ENCODE results near the gene UFSP2. TPM values are rescaled to one million over a fixed set of nuclear protein-coding genes. Genes with fewer than 3 reads are reported as not detected.

The UFSP2 gene
- total RNA-seq, 1 donor from 2014 or later, result 20.4 TPM

DNA sequence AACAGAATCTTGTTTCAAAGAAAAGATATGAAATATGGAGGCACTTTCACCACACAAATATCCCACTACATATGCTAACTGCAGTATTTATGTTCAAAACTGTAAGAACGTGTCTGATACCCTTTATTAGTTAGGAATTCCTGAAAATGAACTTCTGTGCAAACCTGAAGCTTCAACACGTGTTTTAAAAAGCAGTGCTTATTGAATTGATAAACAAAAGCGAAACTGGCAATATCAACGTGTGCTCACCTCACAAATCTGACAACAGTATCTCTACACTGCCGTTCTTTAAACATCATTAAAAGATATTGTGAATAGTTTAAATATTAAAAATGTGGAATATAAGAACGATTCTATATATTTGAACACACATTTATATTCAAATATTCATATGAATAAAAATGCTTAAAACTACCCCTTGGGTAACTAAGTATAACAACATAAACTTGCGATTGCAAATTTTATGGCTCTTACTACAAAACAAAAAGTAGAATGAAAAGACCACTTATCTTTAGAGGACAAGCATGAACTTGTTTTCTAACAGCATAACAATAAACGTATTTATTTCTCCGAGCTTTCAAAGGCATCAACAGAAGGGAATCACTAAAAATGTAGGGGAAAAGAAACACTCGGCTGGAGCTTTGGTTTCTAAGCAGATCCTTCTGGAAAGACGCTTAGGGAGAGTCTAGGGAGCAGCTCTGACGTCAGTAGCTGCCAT is 30.4 kb downstream of the UFSP2 start, which contains the start of gene LRP2BP:
Gene LRP2BP (minus strand): TSS at position 687 of the 718 bp plus-strand sequence. CDS start 17,738 bp downstream, outside the sequence.
- peaks cover 14% of the 10 kb centered on the region for H3K4me1 ChIP-seq

GRCh38 chr4:185394568-185395237 is 31.1 kb downstream of the UFSP2 start:
- H3K4me3 ChIP-seq, result peak overlapping the region; percentile 80 to 83
- no peak for DNase-seq (ENCODE audit: extremely low spot score in 2 of 2)
- H3K4me1 ChIP-seq, result peaks cover 14% of the 10 kb centered on the region
- intact Hi-C loops (cut with DNase I), result loop anchor here (10.0 kb wide), 2 partner anchors 190 kb away; partner anchors contain the start of genes CFAP97 and SNX25
- H3K27me3 ChIP-seq, result no peaks in the 10 kb centered on the region
- no peaks in the 10 kb centered on the region for H3K9me3 ChIP-seq
- H3K36me3 ChIP-seq, result no peaks in the 10 kb centered on the region
- TF ChIP-seq, protein P1, sequence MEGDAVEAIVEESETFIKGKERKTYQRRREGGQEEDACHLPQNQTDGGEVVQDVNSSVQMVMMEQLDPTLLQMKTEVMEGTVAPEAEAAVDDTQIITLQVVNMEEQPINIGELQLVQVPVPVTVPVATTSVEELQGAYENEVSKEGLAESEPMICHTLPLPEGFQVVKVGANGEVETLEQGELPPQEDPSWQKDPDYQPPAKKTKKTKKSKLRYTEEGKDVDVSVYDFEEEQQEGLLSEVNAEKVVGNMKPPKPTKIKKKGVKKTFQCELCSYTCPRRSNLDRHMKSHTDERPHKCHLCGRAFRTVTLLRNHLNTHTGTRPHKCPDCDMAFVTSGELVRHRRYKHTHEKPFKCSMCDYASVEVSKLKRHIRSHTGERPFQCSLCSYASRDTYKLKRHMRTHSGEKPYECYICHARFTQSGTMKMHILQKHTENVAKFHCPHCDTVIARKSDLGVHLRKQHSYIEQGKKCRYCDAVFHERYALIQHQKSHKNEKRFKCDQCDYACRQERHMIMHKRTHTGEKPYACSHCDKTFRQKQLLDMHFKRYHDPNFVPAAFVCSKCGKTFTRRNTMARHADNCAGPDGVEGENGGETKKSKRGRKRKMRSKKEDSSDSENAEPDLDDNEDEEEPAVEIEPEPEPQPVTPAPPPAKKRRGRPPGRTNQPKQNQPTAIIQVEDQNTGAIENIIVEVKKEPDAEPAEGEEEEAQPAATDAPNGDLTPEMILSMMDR (IDR thresholded peaks at IDR 0.05), result no peak
- TF ChIP-seq POLR2A (IDR thresholded peaks at IDR 0.05) (no peak), POLR2AphosphoS5 (IDR thresholded peaks at IDR 0.05; ENCODE audit: insufficient read depth in 1 of 2, low read depth in 1 of 2) (no peak)
- H3K27ac ChIP-seq, result peak overlapping the region; percentile 100

More for the DNA sequence above, 30.4 kb downstream of the UFSP2 start, which contains the start of gene LRP2BP:
- TF ChIP-seq POLR2A (IDR thresholded peaks at IDR 0.05) (no peak), POLR2AphosphoS5 (IDR thresholded peaks at IDR 0.05; ENCODE audit: insufficient read depth in 1 of 2, low read depth in 1 of 2) (peak in 1 of 2 donors; percentile 93)
- TF ChIP-seq, protein P1 (IDR thresholded peaks at IDR 0.05), result no peak
- intact Hi-C loops (cut with DNase I), result loop anchor here (10.0 kb wide), 2 partner anchors 189 to 191 kb away; partner anchors contain the start of genes CFAP97 and SNX25
- no peaks in the 10 kb centered on the region for H3K27me3 ChIP-seq
- H3K36me3 ChIP-seq, result peaks cover 0 to 4% of the 10 kb centered on the region in 2 donors
- DNase-seq (ENCODE audit: extremely low spot score in 2 of 2), result no peak
- no peaks in the 10 kb centered on the region for H3K9me3 ChIP-seq
- peak within 1 kb of the TSS; percentile 100 for H3K27ac ChIP-seq
- peak within 1 kb of the TSS; percentile 80 to 83 for H3K4me3 ChIP-seq

DNA sequence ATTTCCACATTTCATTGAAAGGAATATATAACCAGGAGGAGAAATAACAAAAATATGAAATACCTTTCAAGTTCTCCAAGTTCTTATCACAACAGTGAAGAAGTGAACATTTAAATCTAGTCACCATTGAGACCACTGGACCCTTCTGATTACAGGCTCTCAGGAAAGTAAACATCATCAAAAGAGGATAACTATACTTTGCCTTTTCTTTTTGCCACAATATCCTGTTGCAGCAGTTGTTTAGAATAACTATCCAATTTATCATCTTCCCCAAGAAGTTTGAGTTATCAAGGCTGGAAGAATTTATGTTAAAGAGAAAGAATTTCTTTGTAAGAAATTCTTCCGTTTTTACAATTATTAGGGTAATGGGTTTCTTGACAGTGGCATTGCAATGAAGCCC is 33.6 kb downstream of the UFSP2 start:
- H3K9me3 ChIP-seq, result no peaks in the 10 kb centered on the region
- no peak for DNase-seq (ENCODE audit: extremely low spot score in 2 of 2)
- no peaks in the 10 kb centered on the region for H3K27me3 ChIP-seq
- no peak overlapping the region for H3K27ac ChIP-seq
- TF ChIP-seq, protein P1 (IDR thresholded peaks at IDR 0.05), result no peak
- TF ChIP-seq POLR2A (IDR thresholded peaks at IDR 0.05) (no peak), POLR2AphosphoS5 (IDR thresholded peaks at IDR 0.05; ENCODE audit: insufficient read depth in 1 of 2, low read depth in 1 of 2) (no peak)
- H3K4me1 ChIP-seq, result peaks cover 13% of the 10 kb centered on the region
- no peak overlapping the region for H3K4me3 ChIP-seq
- intact Hi-C loops (cut with DNase I), result loop anchor here (10.0 kb wide), 2 partner anchors 187 to 193 kb away; partner anchors contain the start of genes CFAP97 and SNX25
- no peaks in the 10 kb centered on the region for H3K36me3 ChIP-seq

DNA sequence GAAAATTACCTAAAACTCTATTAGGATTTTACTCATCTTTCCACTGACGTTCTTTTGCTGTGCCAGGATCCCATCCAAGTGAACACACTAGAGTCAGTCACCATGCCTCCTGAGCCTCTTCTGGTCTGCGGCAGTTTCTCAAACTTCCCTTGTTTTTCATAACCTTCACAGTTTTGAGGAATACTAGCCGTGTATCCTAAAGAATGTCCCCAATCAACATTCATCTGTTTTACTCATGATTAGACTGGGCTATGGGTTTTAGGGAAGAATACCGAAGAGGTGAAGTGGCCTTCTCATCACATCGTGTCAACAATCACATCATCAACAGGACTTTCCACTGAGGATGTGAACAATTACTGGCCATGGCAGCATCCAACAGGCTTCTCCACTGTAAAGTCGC is 34.8 kb downstream of the UFSP2 start:
- Histone ChIP-seq H3K27me3 (no peaks in the 10 kb centered on the region), H3K4me3 (no peak overlapping the region), H3K4me1 (peaks cover 10% of the 10 kb centered on the region), H3K27ac (no peak overlapping the region), H3K36me3 (no peaks in the 10 kb centered on the region), H3K9me3 (no peaks in the 10 kb centered on the region)
- DNase-seq (ENCODE audit: extremely low spot score in 2 of 2), result no peak
- intact Hi-C loops (cut with DNase I), result loop anchor here (10.0 kb wide), 2 partner anchors 186 to 194 kb away; partner anchors contain the start of genes CFAP97 and SNX25
- TF ChIP-seq POLR2AphosphoS5 (IDR thresholded peaks at IDR 0.05; ENCODE audit: insufficient read depth in 1 of 2, low read depth in 1 of 2), result no peak
- TF ChIP-seq POLR2A (IDR thresholded peaks at IDR 0.05), result no peak
- TF ChIP-seq, protein P1 (IDR thresholded peaks at IDR 0.05), result no peak
